Panc1 (cell line): ENCODE results near the gene GCHFR. TPM values are rescaled to one million over a fixed set of nuclear protein-coding genes. Genes with fewer than 3 reads are reported as not detected.

Experiments
- ATAC-seq: fragments of 200-7000 bp; cut with Tn5 transposase; 2 replicates; pipeline ENCODE4 v1.9.1; 2020; ENCODE audit warnings: mild to moderate bottlenecking, moderate library complexity
- BruUV-seq: library from RNA; stranded (reverse); fragments of 400-500 nt; replicated peaks from 2 replicates; lab custom pipeline; 2021; lab: Mats Ljungman, UMichigan
- CTCF ChIA-PET: fragments of 300-600 bp; sonication (Branson Sonifier 250); formaldehyde crosslinking; loops from one replicate; lab custom pipeline; 2022; ENCODE audit warnings: antibody characterized with exemption; lab: Charles Lee
- POLR2A ChIA-PET: fragments of 300-600 bp; sonication (Branson Sonifier 250); formaldehyde crosslinking; loops from one replicate; lab custom pipeline; 2022; ENCODE audit warnings: antibody characterized with exemption; lab: Charles Lee
- DNase-seq: peaks from one replicate; pipeline ENCODE4 v3.0.0-alpha.2; 2010; ENCODE audit warnings: low read depth, low spot score
- H3K27ac ChIP-seq: 2 replicates; pipeline ENCODE4 v1.5.1; 2011; ENCODE audit warnings: mild to moderate bottlenecking, low read length, inconsistent platforms
- H3K27me3 ChIP-seq: fragments of 200-500 bp; sonication (Bioruptor generic); 2 replicates; pipeline ENCODE4 v1.6.0; 2014; ENCODE audit warnings: low read length, inconsistent platforms; ENCODE audit not compliant: control insufficient read depth, insufficient read depth
- H3K36me3 ChIP-seq: fragments of 200-500 bp; sonication (Bioruptor generic); 2 replicates; pipeline ENCODE4 v1.5.1; 2014; ENCODE audit warnings: inconsistent platforms, mild to moderate bottlenecking, low read length, moderate library complexity; ENCODE audit not compliant: control insufficient read depth, insufficient read depth
- H3K4me1 ChIP-seq: 2 replicates; pipeline ENCODE4 v1.5.1; 2011; ENCODE audit warnings: inconsistent platforms, mild to moderate bottlenecking, low read length, moderate library complexity; ENCODE audit not compliant: control insufficient read depth, insufficient read depth
- H3K4me3 ChIP-seq, 2 experiments: 2 replicates each; pipeline ENCODE4 v1.5.1; 2011 to 2012; ENCODE audit warnings: low read depth in 2 of 2, low read length in 2 of 2, mild to moderate bottlenecking in 2 of 2, inconsistent platforms in 1 of 2, moderate library complexity in 1 of 2
- H3K9me3 ChIP-seq: fragments of 200-500 bp; sonication (Bioruptor generic); 2 replicates; pipeline ENCODE4 v1.5.1; 2014; ENCODE audit warnings: low read depth, mild to moderate bottlenecking, inconsistent platforms, low read length, moderate library complexity; ENCODE audit not compliant: control insufficient read depth, insufficient read depth
- POLR2AphosphoS5 ChIP-seq: IDR thresholded peaks from 2 replicates; pipeline ENCODE4 v1.6.1; 2012; ENCODE audit warnings: mild to moderate bottlenecking, low read depth, low read length, moderate library complexity
- REST ChIP-seq, 2 experiments: IDR thresholded peaks; 2 replicates each; pipeline ENCODE4 v1.6.1; 2011 to 2012; ENCODE audit warnings: low read depth in 2 of 2, control low read depth in 1 of 2, low read length in 1 of 2, mild to moderate bottlenecking in 1 of 2, moderate library complexity in 1 of 2; ENCODE audit not compliant: insufficient read depth in 1 of 2
- SIN3A ChIP-seq: IDR thresholded peaks from 2 replicates; pipeline ENCODE4 v1.6.1; 2012; ENCODE audit warnings: low read depth, mild to moderate bottlenecking, low read length, moderate library complexity, borderline replicate concordance; ENCODE audit not compliant: insufficient read depth
- TCF7L2 ChIP-seq: IDR thresholded peaks from 2 replicates; pipeline ENCODE4 v1.6.1; 2011; ENCODE audit warnings: mild to moderate bottlenecking, low read depth, low read length, inconsistent platforms
- in situ Hi-C: cut with HindIII; loops from 2 replicates; pipeline ENCODE4 v1.10.0; 2016; ENCODE audit warnings: low sequenced_read_pairs, low pct_unique_long_range_greater_than_20kb
- intact Hi-C: fragments of 100-400 bp; cut with micrococcal nuclease; formaldehyde crosslinking; loops from one replicate; pipeline ENCODE4 v1.10.0; 2022; ENCODE audit not compliant: unreplicated experiment
- total RNA-seq: library from RNA; stranded (reverse); gene quantifications from one replicate; pipeline ENCODE4 v1.2.1, GENCODE V29; 2021; ENCODE audit not compliant: unreplicated experiment
- TF ChIP-seq, protein P1 (sequence below): fragments of 450-650 bp; IDR thresholded peaks from 2 replicates; pipeline ENCODE4 v1.5.1; 2017; ENCODE audit warnings: mild to moderate bottlenecking

Gene GCHFR
- total RNA-seq, 1 experiment from 2014 or later, result 37.2 TPM

DNA sequence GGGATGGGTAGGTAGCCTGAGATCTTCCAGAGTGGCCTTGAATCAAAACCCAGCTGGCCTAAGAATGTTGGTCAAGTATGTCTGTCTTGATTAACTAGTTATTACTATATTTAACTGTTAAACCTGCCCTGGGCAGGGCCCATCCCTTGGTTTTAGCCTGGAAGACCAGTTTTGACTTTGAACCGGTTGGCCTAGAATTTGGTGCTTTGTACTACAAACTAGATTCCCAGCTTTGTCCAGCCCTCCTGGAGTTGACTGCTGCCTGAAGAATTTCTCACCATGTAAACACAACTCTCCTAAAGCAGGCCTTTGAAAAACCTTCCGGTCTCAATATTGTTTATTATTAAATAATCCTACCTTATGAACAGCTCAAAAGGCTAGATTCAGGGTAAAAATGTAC is 21.9 kb downstream of the GCHFR start:
- CTCF ChIA-PET, result interaction anchor here (0.5 to 0.6 kb wide), 3 partner anchors 108 to 291 kb away, joined by 3 to 9 read pairs (median 3); no protein-coding TSS in a partner anchor

GRCh38 chr15:40787344-40787841 is 23.5 kb downstream of the GCHFR start:
- Histone ChIP-seq H3K27me3 (no peaks in the 10 kb centered on the region), H3K4me3 (no peak overlapping the region), H3K9me3 (no peaks in the 10 kb centered on the region), H3K27ac (0 out of 2 replicates have a peak overlapping the region, but pooled peaks have one; percentile 9), H3K4me1 (peaks cover 6% of the 10 kb centered on the region; the same call in 1 of the 2 replicates), H3K36me3 (no peaks in the 10 kb centered on the region)
- DNase-seq (no peak), ATAC-seq (no peak)
- ChIA-PET POLR2A (no interaction called here), CTCF (no interaction called here)
- no TSS peak for BruUV-seq
- TF ChIP-seq TCF7L2 (no peak), SIN3A (no peak), POLR2AphosphoS5 (no peak)
- TF ChIP-seq, protein P1, sequence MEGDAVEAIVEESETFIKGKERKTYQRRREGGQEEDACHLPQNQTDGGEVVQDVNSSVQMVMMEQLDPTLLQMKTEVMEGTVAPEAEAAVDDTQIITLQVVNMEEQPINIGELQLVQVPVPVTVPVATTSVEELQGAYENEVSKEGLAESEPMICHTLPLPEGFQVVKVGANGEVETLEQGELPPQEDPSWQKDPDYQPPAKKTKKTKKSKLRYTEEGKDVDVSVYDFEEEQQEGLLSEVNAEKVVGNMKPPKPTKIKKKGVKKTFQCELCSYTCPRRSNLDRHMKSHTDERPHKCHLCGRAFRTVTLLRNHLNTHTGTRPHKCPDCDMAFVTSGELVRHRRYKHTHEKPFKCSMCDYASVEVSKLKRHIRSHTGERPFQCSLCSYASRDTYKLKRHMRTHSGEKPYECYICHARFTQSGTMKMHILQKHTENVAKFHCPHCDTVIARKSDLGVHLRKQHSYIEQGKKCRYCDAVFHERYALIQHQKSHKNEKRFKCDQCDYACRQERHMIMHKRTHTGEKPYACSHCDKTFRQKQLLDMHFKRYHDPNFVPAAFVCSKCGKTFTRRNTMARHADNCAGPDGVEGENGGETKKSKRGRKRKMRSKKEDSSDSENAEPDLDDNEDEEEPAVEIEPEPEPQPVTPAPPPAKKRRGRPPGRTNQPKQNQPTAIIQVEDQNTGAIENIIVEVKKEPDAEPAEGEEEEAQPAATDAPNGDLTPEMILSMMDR, result no peak
- in situ Hi-C loops, result loop anchor here (25.0 kb wide), 1 partner anchor 150 kb away; no protein-coding TSS in a partner anchor
- intact Hi-C loops, result loop anchor here (10.0 kb wide), 1 partner anchor 113 kb away; no protein-coding TSS in a partner anchor

More for the DNA sequence above, 21.9 kb downstream of the GCHFR start:
- Histone ChIP-seq H3K4me3 (no peak overlapping the region), H3K36me3 (no peaks in the 10 kb centered on the region), H3K27ac (no peak overlapping the region; the same call in 1 of the 2 replicates), H3K9me3 (no peaks in the 10 kb centered on the region), H3K4me1 (peaks cover 6% of the 10 kb centered on the region; the same call in 1 of the 2 replicates), H3K27me3 (no peaks in the 10 kb centered on the region)
- DNase-seq (no peak), ATAC-seq (no peak)
- BruUV-seq, result no TSS peak
- intact Hi-C loops, result loop anchor here (10.0 kb wide), 1 partner anchor 111 kb away; no protein-coding TSS in a partner anchor
- POLR2A ChIA-PET, result no interaction called here
- in situ Hi-C loops, result loop anchor here (25.0 kb wide), 1 partner anchor 149 kb away; no protein-coding TSS in a partner anchor
- no peak for TF ChIP-seq TCF7L2
- TF ChIP-seq, protein P1, result no peak
- no peak for TF ChIP-seq REST (IDR thresholded peaks at IDR 0.05; ENCODE audit: insufficient read depth in 1 of 2, low read depth in 2 of 2, low read length in 1 of 2)
- TF ChIP-seq SIN3A, result no peak
- TF ChIP-seq POLR2AphosphoS5, result no peak
